Adrenal gland (tissue), 5 donors: ENCODE data around the gene PFKP.

Experiments used
- POLR2A ChIP-seq, 2 donors: fragments of 450-650 bp; IDR thresholded peaks; one replicate each; pipeline ENCODE4 v1.6.1; 2017; ENCODE audit warnings: antibody characterized with exemption in 2 of 2, mild to moderate bottlenecking in 2 of 2, moderate library complexity in 1 of 2
- TF ChIP-seq, protein P1 (sequence below), 6 experiments: fragments of 450-650 bp in 4 of 6; fragments of 200-600 bp in 2 of 6; sonication (generic) in 1 of 6; IDR thresholded peaks; 1 replicate in 5 of 6; 2 replicates in 1 of 6; pipeline versions ENCODE4 v1.5.1 to v1.8.0; 2016 to 2021; ENCODE audit warnings: antibody characterized with exemption in 6 of 6, mild to moderate bottlenecking in 2 of 6, moderate library complexity in 1 of 6
- donor health status: DM: no; HTN: no; CAD: no.

- TF ChIP-seq, protein P1, sequence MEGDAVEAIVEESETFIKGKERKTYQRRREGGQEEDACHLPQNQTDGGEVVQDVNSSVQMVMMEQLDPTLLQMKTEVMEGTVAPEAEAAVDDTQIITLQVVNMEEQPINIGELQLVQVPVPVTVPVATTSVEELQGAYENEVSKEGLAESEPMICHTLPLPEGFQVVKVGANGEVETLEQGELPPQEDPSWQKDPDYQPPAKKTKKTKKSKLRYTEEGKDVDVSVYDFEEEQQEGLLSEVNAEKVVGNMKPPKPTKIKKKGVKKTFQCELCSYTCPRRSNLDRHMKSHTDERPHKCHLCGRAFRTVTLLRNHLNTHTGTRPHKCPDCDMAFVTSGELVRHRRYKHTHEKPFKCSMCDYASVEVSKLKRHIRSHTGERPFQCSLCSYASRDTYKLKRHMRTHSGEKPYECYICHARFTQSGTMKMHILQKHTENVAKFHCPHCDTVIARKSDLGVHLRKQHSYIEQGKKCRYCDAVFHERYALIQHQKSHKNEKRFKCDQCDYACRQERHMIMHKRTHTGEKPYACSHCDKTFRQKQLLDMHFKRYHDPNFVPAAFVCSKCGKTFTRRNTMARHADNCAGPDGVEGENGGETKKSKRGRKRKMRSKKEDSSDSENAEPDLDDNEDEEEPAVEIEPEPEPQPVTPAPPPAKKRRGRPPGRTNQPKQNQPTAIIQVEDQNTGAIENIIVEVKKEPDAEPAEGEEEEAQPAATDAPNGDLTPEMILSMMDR (IDR thresholded peaks at IDR 0.05): no peak
- TF ChIP-seq POLR2A (IDR thresholded peaks at IDR 0.05): no peak
These were observed 99.3 kb downstream of the PFKP start for GRCh38 chr10:3166496-3167290.
